Measurements from ENCODE around the gene ABRACL.

DNA sequence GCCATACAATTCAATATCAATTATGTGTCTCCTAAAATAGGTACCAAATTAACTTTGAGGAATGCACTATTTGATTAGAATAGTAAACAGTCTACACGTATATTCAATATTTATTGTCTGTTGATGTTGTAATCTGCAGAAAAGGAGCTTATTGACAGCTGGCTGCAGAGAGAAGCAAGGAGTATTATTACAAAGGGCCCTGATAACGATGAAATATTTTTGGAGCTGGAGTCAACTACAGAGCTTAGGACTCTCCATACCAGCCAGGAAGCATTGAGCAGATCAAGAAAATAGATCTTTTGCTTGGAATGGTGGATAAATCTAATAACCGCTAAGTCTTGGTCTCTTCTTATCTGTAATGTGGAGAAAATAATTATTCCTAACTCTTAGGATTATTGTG, 25.5 kb downstream of the ABRACL start:
- TF ChIP-seq, protein P1, sequence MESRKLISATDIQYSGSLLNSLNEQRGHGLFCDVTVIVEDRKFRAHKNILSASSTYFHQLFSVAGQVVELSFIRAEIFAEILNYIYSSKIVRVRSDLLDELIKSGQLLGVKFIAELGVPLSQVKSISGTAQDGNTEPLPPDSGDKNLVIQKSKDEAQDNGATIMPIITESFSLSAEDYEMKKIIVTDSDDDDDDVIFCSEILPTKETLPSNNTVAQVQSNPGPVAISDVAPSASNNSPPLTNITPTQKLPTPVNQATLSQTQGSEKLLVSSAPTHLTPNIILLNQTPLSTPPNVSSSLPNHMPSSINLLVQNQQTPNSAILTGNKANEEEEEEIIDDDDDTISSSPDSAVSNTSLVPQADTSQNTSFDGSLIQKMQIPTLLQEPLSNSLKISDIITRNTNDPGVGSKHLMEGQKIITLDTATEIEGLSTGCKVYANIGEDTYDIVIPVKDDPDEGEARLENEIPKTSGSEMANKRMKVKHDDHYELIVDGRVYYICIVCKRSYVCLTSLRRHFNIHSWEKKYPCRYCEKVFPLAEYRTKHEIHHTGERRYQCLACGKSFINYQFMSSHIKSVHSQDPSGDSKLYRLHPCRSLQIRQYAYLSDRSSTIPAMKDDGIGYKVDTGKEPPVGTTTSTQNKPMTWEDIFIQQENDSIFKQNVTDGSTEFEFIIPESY (CRISPR knock-in tag; IDR thresholded peaks at IDR 0.05), result no peak
- TF ChIP-seq NR0B1 (IDR thresholded peaks at IDR 0.05; ENCODE audit: partially characterized antibody), result no peak
- no peak for TF ChIP-seq BRCA1 (IDR thresholded peaks at IDR 0.05)
- no peak for TF ChIP-seq BRCA1 (CRISPR knock-in tag; IDR thresholded peaks at IDR 0.05)
- no peak for TF ChIP-seq ZNF384 (IDR thresholded peaks at IDR 0.05; ENCODE audit: low read depth, low read length)

Data from K562 (cell line).